Loucy (cell line): ENCODE measurements around the gene PTPRO.

Source experiments
- CTCF ChIP-seq: fragments of 200-600 bp; sonication (generic); conservative IDR thresholded peaks from 2 replicates; pipeline ENCODE4 v1.5.1; 2014; ENCODE audit warnings: mild to moderate bottlenecking, antibody characterized with exemption, low read length
- EZH2phosphoT487 ChIP-seq: fragments of 200-600 bp; IDR thresholded peaks from 2 replicates; pipeline ENCODE4 v1.6.1; 2018; ENCODE audit warnings: antibody characterized with exemption, mild to moderate bottlenecking, moderate library complexity, borderline replicate concordance

GRCh38 chr12:15435597-15435996 is 113.3 kb downstream of the PTPRO start:
- no peak for TF ChIP-seq CTCF
- no peak for TF ChIP-seq EZH2phosphoT487
